ENCODE data around the gene RPUSD4. TPM values are rescaled to one million over a fixed set of nuclear protein-coding genes. Genes with fewer than 3 reads are reported as not detected.

Gene RPUSD4
- total and polyA plus RNA-seq, 9 of the 15 experiments (the other 6 are each of a cell fraction or from before 2014, with no cell fraction given) = 27.4 to 56.2 (median 44.6) TPM

GRCh38 chr11:126214841-126215240 is 3.4 kb upstream of the RPUSD4 start:
- H3K4me2 ChIP-seq (ENCODE audit: insufficient read depth, low read length) = no peak overlapping the region
- H3K9ac ChIP-seq (ENCODE audit: insufficient read depth in 1 of 2, low read depth in 2 of 2, low read length in 2 of 2) = no peak overlapping the region
- no peaks in the 10 kb centered on the region for H3K27me3 ChIP-seq (ENCODE audit: control insufficient read depth in 2 of 2, insufficient read depth in 2 of 2, low read length in 2 of 2)
- intact Hi-C loops (cut with micrococcal nuclease) = no loop called here
- H3K79me2 ChIP-seq (ENCODE audit: control insufficient read depth, insufficient read depth, low read length) = peaks cover 82% of the 10 kb centered on the region
- no peak overlapping the region for H2AFZ ChIP-seq (ENCODE audit: low read depth, low read length)
- ChIA-PET POLR2A (no interaction called here), CTCF (ENCODE audit: low intra/inter-chr PET ratio) (no interaction called here)
- no peaks in the 10 kb centered on the region for H3K9me3 ChIP-seq (replicated peaks; ENCODE audit: control insufficient read depth, insufficient read depth, low read depth, low read length)
- H3K36me3 ChIP-seq (ENCODE audit: control insufficient read depth, insufficient read depth, low read length) = peaks cover 7% of the 10 kb centered on the region; the same call in 2 of the 3 replicates
- ATAC-seq = no peak
- no TSS peak for BruUV-seq (replicated peaks)
- no peak overlapping the region for H3K27ac ChIP-seq (ENCODE audit: extremely low read depth, low read depth, low read length)
- peaks cover 3% of the 10 kb centered on the region; the same call in 1 of the 2 replicates for H4K20me1 ChIP-seq (replicated peaks; ENCODE audit: control insufficient read depth, insufficient read depth, low read length)
- no peak for DNase-seq (ENCODE audit: extremely low read depth in 1 of 4, low spot score in 3 of 4)
- H3K4me3 ChIP-seq = no peak overlapping the region
- H3K4me1 ChIP-seq (replicated peaks in 1 of 2; ENCODE audit: control insufficient read depth in 2 of 2, insufficient read depth in 2 of 2, low read length in 2 of 2) = peaks cover 0 to 12% of the 10 kb centered on the region in 2 experiments; a peak in 2 of 5 replicates
- in situ Hi-C loops (cut with MboI) = no loop called here
- H3K9me1 ChIP-seq (ENCODE audit: control insufficient read depth, insufficient read depth, low read length) = no peaks in the 10 kb centered on the region
- WGBS (ENCODE audit: insufficient coverage, low coverage, missing lambda C conversion rate) = 47% methylated on average over 6 of the region's 6 CpGs
- FAIRE-seq = no peak
- TF ChIP-seq EZH2 (IDR thresholded peaks at IDR 0.05; ENCODE audit: borderline replicate concordance, low read depth, low read length) (no peak), GTF2A2 (tag; IDR thresholded peaks at IDR 0.05) (no peak), RBFOX2 (IDR thresholded peaks at IDR 0.05; ENCODE audit: low read depth, low read length) (no peak), GATAD2A (IDR thresholded peaks at IDR 0.05) (no peak), CHD7 (IDR thresholded peaks at IDR 0.05; ENCODE audit: low read depth, low read length) (no peak), ZNF444 (CRISPR knock-in tag; IDR thresholded peaks at IDR 0.05) (no peak), ARNT (IDR thresholded peaks at IDR 0.05) (no peak), GABPA (tag; conservative IDR thresholded peaks at IDR 0.05; ENCODE audit: low read depth) (no peak), PATZ1 (CRISPR knock-in tag; IDR thresholded peaks at IDR 0.05; ENCODE audit: borderline replicate concordance) (no peak)

Data from K562 (cell line).